Frontal cortex (tissue), 4 donors: ENCODE data around the gene RNF213. TPM values are rescaled to one million over a fixed set of nuclear protein-coding genes. Genes with fewer than 3 reads are reported as not detected.

Experiments used
- DNase-seq, 2 donors: peaks; one replicate each; pipeline ENCODE4 v3.0.0; 2012; ENCODE audit warnings: low spot score in 2 of 2
- FAIRE-seq: peaks from 2 replicates; lab custom pipeline; 2012; peaks lifted over from hg19 to GRCh38; lab: Jason Lieb, UNC
- total RNA-seq: library from RNA; depleted of rRNA; stranded (reverse); fragments of >200 nt; gene quantifications from one replicate; pipeline ENCODE4 v1.2.3, GENCODE V29; 2014
- donor health status: control.
- donor health status: control.
- donor health status: control.

RNF213 gene
- total RNA-seq, 1 donor from 2014 or later, result 12.2 TPM

- FAIRE-seq (no peak), DNase-seq (no peak)
Observed at GRCh38 chr17:80358861-80359260, 98.2 kb downstream of the RNF213 start.

- DNase-seq (no peak), FAIRE-seq (no peak)
Observed at GRCh38 chr17:80359422-80360110, 98.9 kb downstream of the RNF213 start.

- no peak for FAIRE-seq
- no peak for DNase-seq
Observed at GRCh38 chr17:80360396-80360795, 99.7 kb downstream of the RNF213 start.

GRCh38 chr17:80361495-80362220 is 101.0 kb downstream of the RNF213 start:
- DNase-seq (no peak), FAIRE-seq (no peak)

GRCh38 chr17:80362428-80363119 is 101.9 kb downstream of the RNF213 start:
- no peak for DNase-seq
- no peak for FAIRE-seq

GRCh38 chr17:80363120-80363515 is 102.5 kb downstream of the RNF213 start:
- no peak for DNase-seq
- no peak for FAIRE-seq

- FAIRE-seq (no peak), DNase-seq (no peak)
Observed at GRCh38 chr17:80363518-80364090, 103.0 kb downstream of the RNF213 start.

GRCh38 chr17:80364091-80364691 is 103.5 kb downstream of the RNF213 start:
- no peak for FAIRE-seq
- peak; percentile 31 to 33 for DNase-seq

GRCh38 chr17:80365001-80365965 is 104.6 kb downstream of the RNF213 start:
- DNase-seq (no peak), FAIRE-seq (no peak)

GRCh38 chr17:80365983-80366382 is 105.3 kb downstream of the RNF213 start:
- DNase-seq (no peak), FAIRE-seq (no peak)

- FAIRE-seq (no peak), DNase-seq (no peak)
Observed at GRCh38 chr17:80367503-80367902, 106.9 kb downstream of the RNF213 start.

- no peak for DNase-seq
- FAIRE-seq, result no peak
Observed at GRCh38 chr17:80371196-80371595, 110.5 kb downstream of the RNF213 start.

- FAIRE-seq (no peak), DNase-seq (no peak)
Observed at GRCh38 chr17:80372456-80372855, 111.8 kb downstream of the RNF213 start.

GRCh38 chr17:80372922-80373570 is 112.4 kb downstream of the RNF213 start:
- DNase-seq (no peak), FAIRE-seq (no peak)

- no peak for FAIRE-seq
- DNase-seq, result no peak
Observed at GRCh38 chr17:80374039-80374731, 113.5 kb downstream of the RNF213 start.

- FAIRE-seq (no peak), DNase-seq (no peak)
Observed at GRCh38 chr17:80374732-80375585, 114.3 kb downstream of the RNF213 start.

GRCh38 chr17:80376531-80376930 is 115.9 kb downstream of the RNF213 start:
- DNase-seq (no peak), FAIRE-seq (no peak)
